ENCODE measurements around the gene ADD1.
A peak's percentile ranks its signal among the peaks of the same experiment; 100 is the strongest.

The ADD1 gene

GRCh38 chr4:2924765-2925301 is 81.2 kb downstream of the ADD1 start:
- peak; percentile 29 for DNase-seq

DNA sequence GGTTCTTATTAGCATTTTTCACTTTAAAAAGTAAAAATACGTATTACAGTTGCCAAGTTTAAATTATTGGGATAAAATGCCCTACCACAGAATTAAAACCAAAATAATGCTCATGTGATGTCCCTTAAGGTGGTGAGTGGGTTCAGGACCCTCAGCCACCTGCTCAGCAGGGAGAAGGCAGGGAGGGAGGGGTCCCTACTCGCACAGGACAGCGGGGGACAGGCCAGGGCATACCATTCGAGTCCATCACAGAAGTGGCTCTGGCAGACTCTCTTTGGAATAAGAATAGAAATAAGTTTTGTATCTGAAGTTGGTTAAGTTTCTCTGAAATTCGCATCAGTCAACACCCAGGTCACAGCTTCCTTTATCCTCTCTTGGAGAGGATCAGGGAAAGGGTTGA is 81.9 kb downstream of the ADD1 start:
- DNase-seq = no peak

DNA sequence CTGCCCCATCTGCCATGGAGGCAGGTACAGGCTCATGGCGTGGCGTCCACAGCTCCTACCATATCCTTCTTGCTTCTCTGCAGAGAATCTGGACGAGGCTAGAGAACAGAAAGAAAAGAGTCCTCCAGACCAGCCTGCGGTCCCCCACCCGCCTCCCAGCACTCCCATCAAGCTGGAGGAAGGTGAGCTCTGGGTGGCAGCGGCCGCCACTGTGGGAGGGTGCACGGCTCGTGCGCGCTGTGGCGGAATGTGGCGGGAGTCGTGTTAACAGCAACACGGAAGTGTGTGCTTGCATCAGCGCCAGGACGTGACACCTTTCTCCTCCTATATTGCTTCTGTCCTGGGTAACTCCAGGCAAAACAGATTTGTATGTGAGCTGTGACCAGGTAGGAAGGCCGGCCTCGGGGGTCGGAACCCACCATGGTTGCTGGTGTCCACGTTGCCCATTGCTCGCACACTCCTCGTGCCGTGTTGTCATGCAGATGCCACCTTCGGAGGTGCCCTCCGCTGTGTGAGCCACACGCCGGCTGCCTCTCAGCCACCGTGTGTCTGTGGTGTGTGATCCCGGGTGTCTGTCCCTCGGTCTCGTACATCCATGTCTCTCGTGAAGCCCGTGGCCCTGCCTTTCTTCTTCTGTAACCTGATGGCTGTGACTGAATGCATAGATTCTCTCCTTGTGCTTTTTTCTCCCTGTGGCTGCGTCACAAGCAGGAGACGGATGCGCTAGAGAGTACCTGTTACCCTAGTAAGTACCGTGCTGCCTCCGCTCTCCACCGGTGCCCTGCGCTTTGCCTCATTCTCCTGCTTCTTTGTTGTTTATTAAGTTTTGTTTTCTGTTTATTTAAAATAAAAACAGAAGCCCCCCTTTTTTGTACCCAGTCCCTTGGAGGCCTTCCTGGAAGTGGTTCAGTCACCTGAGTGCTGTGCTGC is 82.6 kb downstream of the ADD1 start:
- no peak for DNase-seq

DNA sequence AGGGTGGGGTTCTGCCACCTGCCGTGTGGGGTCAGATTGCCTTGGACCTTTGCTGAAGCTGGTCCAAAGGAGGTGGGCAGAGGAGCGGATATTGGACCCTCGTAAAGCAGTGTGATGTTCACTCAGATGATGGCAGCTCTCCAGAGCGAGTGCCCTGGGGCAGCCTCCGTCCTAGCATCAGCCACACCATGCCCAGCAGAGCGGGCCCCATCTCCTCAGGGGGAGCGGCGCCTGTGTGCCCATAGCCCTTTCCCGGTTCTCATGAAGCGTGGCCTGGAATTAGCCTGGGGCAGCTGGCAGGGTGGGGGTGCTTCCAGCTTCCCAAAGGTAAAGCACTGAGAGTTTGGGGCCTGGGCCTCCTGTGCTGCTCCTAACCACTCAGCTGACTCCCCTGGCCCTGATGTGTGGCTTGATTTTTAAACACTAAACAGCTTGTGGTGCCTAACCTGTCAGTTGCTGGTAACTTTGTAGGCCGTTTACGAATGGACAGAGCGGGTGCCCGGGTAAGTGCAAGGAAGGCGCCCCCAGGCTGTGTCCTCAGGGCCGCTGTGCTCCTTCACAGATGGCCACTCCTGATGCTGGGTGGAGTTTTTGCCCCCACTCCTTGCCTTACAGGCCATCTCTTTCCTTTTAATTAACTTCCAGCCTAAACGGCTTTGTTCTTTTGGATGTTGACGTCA is 83.5 kb downstream of the ADD1 start:
- DNase-seq = no peak

- DNase-seq = no peak
These were observed 84.0 kb downstream of the ADD1 start for GRCh38 chr4:2927696-2928075.

DNA sequence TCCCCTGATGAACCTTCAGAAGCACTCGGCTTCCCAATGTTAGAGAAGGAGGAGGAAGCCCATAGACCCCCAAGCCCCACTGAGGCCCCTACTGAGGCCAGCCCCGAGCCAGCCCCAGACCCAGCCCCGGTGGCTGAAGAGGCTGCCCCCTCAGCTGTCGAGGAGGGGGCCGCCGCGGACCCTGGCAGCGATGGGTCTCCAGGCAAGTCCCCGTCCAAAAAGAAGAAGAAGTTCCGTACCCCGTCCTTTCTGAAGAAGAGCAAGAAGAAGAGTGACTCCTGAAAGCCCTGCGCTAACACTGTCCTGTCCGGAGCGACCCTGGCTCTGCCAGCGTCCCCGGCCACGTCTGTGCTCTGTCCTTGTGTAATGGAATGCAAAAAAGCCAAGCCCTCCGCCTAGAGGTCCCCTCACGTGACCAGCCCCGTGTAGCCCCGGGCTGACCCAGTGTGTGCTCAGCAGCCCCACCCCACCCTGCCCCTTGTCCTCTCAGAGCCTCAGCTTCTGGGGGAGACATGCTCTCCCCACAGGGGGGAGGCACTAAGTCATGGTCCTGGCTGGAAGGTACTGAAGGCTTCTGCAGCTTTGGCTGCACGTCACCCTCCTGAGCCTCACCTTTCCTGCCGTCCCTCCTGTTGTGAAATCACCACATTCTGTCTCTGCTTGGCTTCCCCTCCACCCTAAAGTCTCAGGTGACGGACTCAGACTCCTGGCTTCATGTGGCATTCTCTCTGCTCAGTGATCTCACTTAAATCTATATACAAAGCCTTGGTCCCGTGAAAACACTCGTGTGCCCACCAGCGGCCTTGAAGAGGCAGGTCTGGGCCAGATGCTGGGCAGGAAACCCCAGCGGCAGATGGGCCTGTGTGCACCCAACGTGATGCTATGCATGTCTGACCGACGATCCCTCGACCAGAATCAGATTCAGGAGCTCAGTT is 84.9 kb downstream of the ADD1 start:
- DNase-seq = no peak

DNA sequence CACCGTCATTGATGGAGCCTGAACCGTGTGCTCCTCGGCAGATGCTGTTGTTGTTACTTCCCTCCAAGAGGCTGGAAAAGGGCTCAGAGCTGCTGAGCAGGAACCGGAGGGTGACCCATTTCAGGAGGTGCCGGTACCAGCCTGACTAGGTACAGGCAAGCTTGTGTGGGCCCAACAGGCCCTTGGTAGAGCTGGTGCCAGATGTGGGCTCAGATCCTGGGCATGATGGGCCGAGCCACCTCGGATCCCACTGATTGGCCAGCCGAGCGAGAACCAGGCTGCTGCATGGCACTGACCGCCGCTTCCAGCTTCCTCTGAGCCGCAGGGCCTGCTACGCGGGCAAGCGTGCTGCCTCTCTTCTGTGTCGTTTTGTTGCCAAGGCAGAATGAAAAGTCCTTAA is 85.8 kb downstream of the ADD1 start:
- no peak for DNase-seq

DNA sequence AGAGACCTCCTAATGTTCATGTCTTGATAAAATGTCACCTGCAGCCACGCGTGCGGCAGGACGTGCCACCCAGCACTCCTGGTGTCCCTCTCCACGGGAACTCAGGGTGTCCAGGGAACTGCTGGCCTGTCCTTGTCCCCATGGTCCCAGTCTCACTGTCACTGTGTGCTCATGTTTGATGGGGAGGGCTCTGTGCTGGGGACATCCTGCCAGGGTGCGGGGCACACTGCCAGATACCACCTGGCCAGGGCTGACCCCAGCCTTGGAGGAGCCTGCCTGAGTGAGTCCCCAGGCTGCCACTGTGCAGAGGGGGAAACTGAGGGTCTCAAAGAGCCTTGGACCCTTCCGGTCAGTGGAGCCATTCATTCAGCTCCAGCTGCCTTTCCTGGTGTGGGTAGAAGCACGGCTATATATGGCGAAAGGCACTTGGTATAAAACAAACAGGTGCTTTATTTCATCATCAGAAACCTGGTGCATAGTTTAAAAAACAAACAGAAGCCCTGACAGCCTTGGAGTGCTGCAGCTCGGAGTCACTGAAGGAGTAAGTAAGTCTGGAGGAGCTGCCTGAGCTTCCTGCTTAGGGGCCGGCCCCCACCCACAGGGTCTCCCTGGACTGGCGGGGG is 86.6 kb downstream of the ADD1 start:
- DNase-seq = no peak

DNA sequence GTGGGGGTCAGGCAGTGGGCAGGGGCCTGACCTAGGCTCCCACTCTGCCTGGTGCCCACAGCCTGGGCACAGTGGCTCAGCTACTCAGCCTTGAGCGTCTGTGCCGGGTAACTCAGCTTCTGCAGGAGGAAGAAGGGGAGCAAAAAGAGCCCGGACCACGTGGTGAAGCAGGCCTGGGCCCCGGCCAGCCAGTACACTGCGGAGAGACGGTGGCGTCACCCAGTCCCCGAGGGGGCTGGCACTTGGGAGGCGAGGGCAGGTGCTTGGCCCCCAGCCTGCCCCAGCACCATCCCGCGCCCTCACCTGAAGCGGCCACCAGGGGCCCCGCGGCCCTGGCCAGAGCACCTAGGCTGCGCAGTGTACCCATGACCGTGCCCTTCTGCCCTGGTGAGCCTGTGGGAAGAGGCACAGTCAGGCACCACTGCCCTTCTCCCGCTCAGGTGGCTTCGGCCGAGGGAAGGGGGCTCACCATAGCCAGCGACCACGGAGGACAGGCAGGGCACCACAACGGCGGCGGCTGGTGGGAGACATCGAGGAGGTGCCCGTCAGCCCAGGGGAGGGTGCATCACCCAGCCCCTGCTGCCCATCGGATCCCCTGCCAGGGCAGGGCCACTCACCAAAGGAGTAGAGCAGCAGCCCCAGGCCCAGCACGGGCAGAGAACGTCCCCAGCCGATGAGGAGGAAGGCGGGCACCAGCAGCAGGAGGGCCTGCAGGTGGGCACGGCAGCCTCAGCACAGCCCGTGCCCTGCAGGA is 87.3 kb downstream of the ADD1 start:
- peak; percentile 74 for DNase-seq

- no peak for DNase-seq
These were observed 88.1 kb downstream of the ADD1 start for GRCh38 chr4:2931512-2932301.

GRCh38 chr4:2932321-2932950 is 88.8 kb downstream of the ADD1 start:
- no peak for DNase-seq

GRCh38 chr4:2932951-2933565 is 89.4 kb downstream of the ADD1 start:
- DNase-seq = no peak

- DNase-seq = no peak
These were observed 90.0 kb downstream of the ADD1 start for GRCh38 chr4:2933566-2934076.

GRCh38 chr4:2934077-2934812 is 90.6 kb downstream of the ADD1 start:
- no peak for DNase-seq

- peak; percentile 42 for DNase-seq
These were observed 91.4 kb downstream of the ADD1 start for GRCh38 chr4:2934813-2935761.

DNA sequence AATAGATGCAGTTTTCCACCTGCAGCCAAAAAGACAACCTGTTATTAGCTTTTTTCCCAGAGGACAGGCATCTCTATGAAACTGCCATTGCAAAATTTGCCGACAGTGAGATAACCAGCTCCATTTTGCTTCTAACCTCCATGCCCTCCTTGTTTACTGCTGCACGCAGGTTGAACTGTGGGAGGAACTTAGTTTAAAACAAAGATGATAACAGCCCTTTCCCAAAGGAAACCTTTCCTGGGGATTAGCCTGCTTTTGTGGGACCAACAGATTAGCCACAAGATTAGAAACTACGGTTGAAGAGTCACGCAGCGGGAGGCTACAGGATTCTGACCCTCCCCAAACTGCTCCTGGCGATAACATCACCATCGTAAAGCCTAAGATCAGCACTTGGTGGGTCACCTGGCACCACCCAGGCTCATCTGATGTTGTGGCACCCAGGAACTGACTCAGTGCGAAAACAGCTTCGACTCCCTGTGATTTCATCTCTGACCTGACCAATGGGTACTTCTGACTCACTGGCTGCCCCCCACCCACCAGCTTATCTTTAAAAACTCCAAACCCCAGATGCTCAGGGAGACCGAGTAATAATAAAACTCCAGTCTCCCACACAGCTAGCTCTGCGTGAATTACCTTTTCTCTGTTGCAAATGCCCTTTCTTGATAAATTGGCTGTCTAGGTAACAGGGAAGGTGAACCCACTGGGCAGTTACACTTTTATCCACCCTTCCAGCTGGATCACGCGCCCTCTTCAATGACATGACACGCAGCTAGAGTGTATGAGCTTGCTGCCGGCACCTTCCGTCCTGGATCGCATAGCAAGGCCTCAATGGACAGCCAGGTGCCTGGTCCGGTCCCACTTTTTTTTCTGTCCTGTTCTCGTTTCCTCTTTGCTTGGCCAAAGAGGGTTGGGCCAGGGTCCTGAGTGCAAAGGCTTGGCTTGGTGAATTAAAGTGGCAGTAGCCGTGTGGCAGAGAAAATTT is 92.4 kb downstream of the ADD1 start:
- no peak for DNase-seq
